Endothelial cell of umbilical vein (primary cell): Measurements from ENCODE around the gene PDXDC1. TPM values are rescaled to one million over a fixed set of nuclear protein-coding genes. Genes with fewer than 3 reads are reported as not detected.
A peak's percentile ranks its signal among the peaks of the same experiment; 100 is the strongest.

Experiments used
- BruUV-seq: library from RNA; stranded (reverse); fragments of 400-500 nt; replicated peaks from 2 replicates; lab custom pipeline; 2021; lab: Mats Ljungman, UMichigan
- CTCF ChIA-PET: fragments of 300-600, 350-600 bp; sonication (Branson Sonifier 250); formaldehyde crosslinking; loops from one replicate; lab custom pipeline; 2021; ENCODE audit warnings: antibody characterized with exemption, inconsistent platforms; lab: Charles Lee
- POLR2A ChIA-PET: fragments of 300-600, 350-600 bp; sonication (Branson Sonifier 250); formaldehyde crosslinking; loops from one replicate; lab custom pipeline; 2021; ENCODE audit warnings: antibody characterized with exemption, inconsistent platforms; lab: Charles Lee
- DNase-seq: peaks from one replicate; pipeline ENCODE4 v3.0.0-alpha.2; 2011; ENCODE audit warnings: low read depth, low spot score
- FAIRE-seq: peaks from 2 replicates; lab custom pipeline; 2011; peaks lifted over from hg19 to GRCh38; lab: Jason Lieb, UNC
- H2AFZ ChIP-seq: 2 replicates; pipeline ENCODE4 v1.6.0; 2012; ENCODE audit warnings: low read depth, low read length, control low read depth, inconsistent platforms
- H3K27ac ChIP-seq: 2 replicates; pipeline ENCODE4 v1.5.1; 2011; ENCODE audit warnings: low read depth, mild to moderate bottlenecking, control low read depth, low read length, moderate library complexity; ENCODE audit not compliant: insufficient read depth
- H3K27me3 ChIP-seq, 2 experiments: 2 replicates each; pipeline versions ENCODE4 v1.6.0 to v1.6.1; 2011; ENCODE audit warnings: low read length in 2 of 2, mixed read lengths in 1 of 2; ENCODE audit not compliant: control insufficient read depth in 2 of 2, insufficient read depth in 2 of 2
- H3K36me3 ChIP-seq, 2 experiments: 2 replicates in 1 of 2; 3 replicates in 1 of 2; pipeline ENCODE4 v1.5.1; 2011; ENCODE audit warnings: low read length in 2 of 2, mild to moderate bottlenecking in 1 of 2, moderate library complexity in 1 of 2; ENCODE audit not compliant: control insufficient read depth in 2 of 2, insufficient read depth in 2 of 2; ENCODE audit errors: extremely low read depth in 1 of 2
- H3K4me1 ChIP-seq: 3 replicates; pipeline ENCODE4 v1.5.1; 2011; ENCODE audit warnings: mild to moderate bottlenecking, low read length; ENCODE audit not compliant: control insufficient read depth, insufficient read depth; ENCODE audit errors: extremely low read depth
- H3K4me2 ChIP-seq: 2 replicates; pipeline ENCODE4 v1.6.1; 2011; ENCODE audit warnings: low read length, control low read depth, mixed read lengths; ENCODE audit not compliant: insufficient read depth
- H3K4me3 ChIP-seq, 3 experiments: fragments of 200-600 bp in 1 of 3; sonication (generic), shearing (Covaris generic) in 1 of 3; replicated peaks in 1 of 3; 2 replicates each; pipeline ENCODE4 v1.5.1; 2011 to 2016; ENCODE audit warnings: control low read depth in 3 of 3, low read length in 3 of 3, mild to moderate bottlenecking in 2 of 3, inconsistent platforms in 1 of 3, low read depth in 1 of 3, moderate library complexity in 1 of 3; ENCODE audit not compliant: insufficient read depth in 1 of 3
- H3K79me2 ChIP-seq: 2 replicates; pipeline ENCODE4 v1.6.0; 2012; ENCODE audit warnings: low read length, inconsistent platforms; ENCODE audit not compliant: control insufficient read depth, insufficient read depth
- H3K9ac ChIP-seq: replicated peaks from 2 replicates; pipeline ENCODE3; 2011; ENCODE audit warnings: low read length, control low read depth; ENCODE audit not compliant: insufficient read depth; ENCODE audit errors: extremely low read depth
- H3K9me1 ChIP-seq: replicated peaks from 3 replicates; pipeline ENCODE4 v1.6.0; 2011; ENCODE audit warnings: mild to moderate bottlenecking, low read length; ENCODE audit not compliant: control insufficient read depth, insufficient read depth; ENCODE audit errors: extremely low read depth
- H3K9me3 ChIP-seq: replicated peaks from 2 replicates; pipeline ENCODE4 v1.5.1; 2012; ENCODE audit warnings: low read length, inconsistent platforms; ENCODE audit not compliant: control insufficient read depth, insufficient read depth
- H4K20me1 ChIP-seq: replicated peaks from 2 replicates; pipeline ENCODE3; 2011; ENCODE audit warnings: mild to moderate bottlenecking, low read length; ENCODE audit not compliant: control insufficient read depth, insufficient read depth; ENCODE audit errors: extremely low read depth
- CTCF ChIP-seq, 2 donors: IDR thresholded peaks; 1 replicate in 1 of 2; 2 replicates in 1 of 2; pipeline ENCODE4 v1.5.1; 2011; ENCODE audit warnings: low read length in 2 of 2, mild to moderate bottlenecking in 2 of 2, moderate library complexity in 2 of 2, control low read depth in 1 of 2, inconsistent platforms in 1 of 2, low read depth in 1 of 2; ENCODE audit not compliant: insufficient read depth in 1 of 2; ENCODE audit errors: extremely low read depth in 1 of 2
- EZH2 ChIP-seq: IDR thresholded peaks from 2 replicates; pipeline ENCODE4 v1.6.1; 2012; ENCODE audit warnings: borderline replicate concordance, low read depth, mild to moderate bottlenecking, moderate library complexity, low read length, inconsistent platforms; ENCODE audit not compliant: severe bottlenecking
- FOS ChIP-seq: IDR thresholded peaks from 2 replicates; pipeline ENCODE4 v1.6.1; 2011; ENCODE audit warnings: mild to moderate bottlenecking, low read length, moderate library complexity, borderline replicate concordance; ENCODE audit not compliant: insufficient read depth
- JUN ChIP-seq: IDR thresholded peaks from 2 replicates; pipeline ENCODE4 v1.6.1; 2011; ENCODE audit warnings: borderline replicate concordance, low read depth; ENCODE audit not compliant: insufficient read length, insufficient read depth
- POLR2A ChIP-seq: IDR thresholded peaks from 2 replicates; pipeline ENCODE4 v1.6.1; 2012; ENCODE audit warnings: low read depth, mild to moderate bottlenecking, control low read depth, low read length
- POLR2AphosphoS5 ChIP-seq: IDR thresholded peaks from 2 replicates; pipeline ENCODE4 v1.6.1; 2012; ENCODE audit warnings: low read depth, mild to moderate bottlenecking, control low read depth, low read length, moderate library complexity; ENCODE audit not compliant: insufficient read depth
- dilution Hi-C: fragments of 300-500 bp; cut with MboI; formaldehyde crosslinking; loops from one replicate; pipeline ENCODE4 v1.15.0; 2019; ENCODE audit warnings: low sequenced_read_pairs; ENCODE audit not compliant: extremely low pct_ligation_motif_present
- intact Hi-C: fragments of 100-400 bp; cut with micrococcal nuclease; formaldehyde crosslinking; loops from one replicate; pipeline ENCODE4 v1.10.0; 2022
- polyA plus RNA-seq, 4 experiments: library from polyadenylated mRNA; depleted of rRNA in 3 of 4; stranded (reverse) in 3 of 4; unstranded in 1 of 4; fragments of >200 nt; gene quantifications; 2 replicates each; pipeline versions ENCODE4 v1.2.1 to v1.2.3, GENCODE V29; 2011 to 2012; ENCODE audit warnings: missing spikeins in 1 of 4
- total RNA-seq: library from RNA; stranded (reverse); gene quantifications from 2 replicates; pipeline ENCODE4 v1.2.3, GENCODE V29; 2021

Gene PDXDC1
- total and polyA plus RNA-seq, 2 donors (not counting 3 experiments of a cell fraction or from before 2014, with no cell fraction given): 44.6 to 78.9 TPM

GRCh38 chr16:15057681-15058417 is 83.0 kb downstream of the PDXDC1 start:
- H3K36me3 ChIP-seq: peaks cover 15 to 19% of the 10 kb centered on the region in 2 experiments
- no peak overlapping the region for H3K27ac ChIP-seq
- peaks cover 2% of the 10 kb centered on the region for H4K20me1 ChIP-seq
- H3K9me1 ChIP-seq: no peaks in the 10 kb centered on the region
- POLR2A ChIA-PET: no interaction called here
- no peaks in the 10 kb centered on the region for H3K27me3 ChIP-seq
- CTCF ChIA-PET: interaction anchor here (0.8 to 2.1 kb wide), 3 partner anchors 14 to 36 kb away, joined by 3 to 7 read pairs (median 6); no protein-coding TSS in a partner anchor
- H3K4me2 ChIP-seq: no peak overlapping the region
- no peak overlapping the region for H3K9ac ChIP-seq
- intact Hi-C loops (loop anchor here (10.0 kb wide), 1 partner anchor 83 kb away; the partner anchor contains the start of gene PDXDC1), dilution Hi-C loops (no loop called here)
- no peak overlapping the region for H2AFZ ChIP-seq
- H3K4me3 ChIP-seq: no peak overlapping the region
- peaks cover 23% of the 10 kb centered on the region for H3K79me2 ChIP-seq
- peak; percentile 0 for DNase-seq
- no peak for FAIRE-seq
- no peak for TF ChIP-seq FOS
- no peak for TF ChIP-seq EZH2
- no peak for TF ChIP-seq POLR2AphosphoS5
- no peak for TF ChIP-seq JUN
- TF ChIP-seq CTCF (IDR thresholded peaks at IDR 0.05; ENCODE audit: extremely low read depth in 1 of 2, insufficient read depth in 1 of 2, low read depth in 1 of 2, low read length in 2 of 2): no peak
- no peak for TF ChIP-seq POLR2A
- H3K4me1 ChIP-seq: peaks cover 24% of the 10 kb centered on the region
- no peaks in the 10 kb centered on the region for H3K9me3 ChIP-seq
- BruUV-seq: no TSS peak
